ENCODE measurements around the gene CCDC188.

DNA sequence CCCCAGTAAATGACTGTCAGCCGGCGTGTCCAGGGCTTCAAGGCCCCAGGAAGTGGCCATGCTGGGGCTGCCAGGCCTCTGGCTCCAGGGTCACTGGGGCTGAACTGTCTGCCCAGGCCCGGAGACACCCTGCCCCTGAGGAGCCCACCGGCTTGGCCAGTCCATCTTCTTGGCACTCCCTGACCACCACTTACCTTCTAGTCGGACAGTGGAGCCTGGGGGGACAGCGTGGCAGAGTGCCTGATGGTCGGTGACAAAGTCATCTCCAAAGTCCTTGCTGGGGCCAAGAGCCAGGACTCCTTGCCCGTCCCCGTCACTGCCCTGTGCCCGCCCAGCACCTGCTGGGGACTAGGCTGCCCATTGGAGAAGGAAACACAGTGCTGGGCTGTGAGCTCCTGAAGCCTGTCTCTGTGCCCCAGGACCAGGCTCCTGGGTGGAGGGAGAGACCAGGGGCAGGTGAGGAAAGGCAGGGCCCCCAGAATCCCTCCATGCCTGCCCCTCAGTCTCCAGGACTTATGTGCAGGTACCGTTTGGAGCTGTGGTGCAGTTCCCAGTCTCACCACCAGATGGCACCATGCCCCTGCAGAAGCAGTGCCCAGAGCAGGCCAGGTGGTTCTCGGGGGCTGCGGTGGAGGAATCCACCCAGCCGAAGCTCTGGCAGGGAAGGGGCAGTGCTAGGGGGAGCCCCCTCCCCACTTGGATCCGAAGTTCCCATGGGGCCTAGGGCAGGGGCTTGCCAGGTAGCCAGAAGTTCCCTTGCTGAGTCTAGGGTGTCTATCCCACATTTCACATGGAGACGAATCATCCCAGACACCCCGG lies 6.0 kb upstream of the CCDC188 start:
- TF ChIP-seq EZH2 (IDR thresholded peaks at IDR 0.05; ENCODE audit: low read depth) = no peak
- TF ChIP-seq, protein P1, sequence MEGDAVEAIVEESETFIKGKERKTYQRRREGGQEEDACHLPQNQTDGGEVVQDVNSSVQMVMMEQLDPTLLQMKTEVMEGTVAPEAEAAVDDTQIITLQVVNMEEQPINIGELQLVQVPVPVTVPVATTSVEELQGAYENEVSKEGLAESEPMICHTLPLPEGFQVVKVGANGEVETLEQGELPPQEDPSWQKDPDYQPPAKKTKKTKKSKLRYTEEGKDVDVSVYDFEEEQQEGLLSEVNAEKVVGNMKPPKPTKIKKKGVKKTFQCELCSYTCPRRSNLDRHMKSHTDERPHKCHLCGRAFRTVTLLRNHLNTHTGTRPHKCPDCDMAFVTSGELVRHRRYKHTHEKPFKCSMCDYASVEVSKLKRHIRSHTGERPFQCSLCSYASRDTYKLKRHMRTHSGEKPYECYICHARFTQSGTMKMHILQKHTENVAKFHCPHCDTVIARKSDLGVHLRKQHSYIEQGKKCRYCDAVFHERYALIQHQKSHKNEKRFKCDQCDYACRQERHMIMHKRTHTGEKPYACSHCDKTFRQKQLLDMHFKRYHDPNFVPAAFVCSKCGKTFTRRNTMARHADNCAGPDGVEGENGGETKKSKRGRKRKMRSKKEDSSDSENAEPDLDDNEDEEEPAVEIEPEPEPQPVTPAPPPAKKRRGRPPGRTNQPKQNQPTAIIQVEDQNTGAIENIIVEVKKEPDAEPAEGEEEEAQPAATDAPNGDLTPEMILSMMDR (conservative IDR thresholded peaks at IDR 0.05) = peak; percentile 97
